HG03457 (cell line): ENCODE results near the gene BMAL2.
A peak's percentile ranks its signal among the peaks of the same experiment; 100 is the strongest.

Experiments
- ATAC-seq: cut with Tn5 transposase; IDR thresholded peaks from one replicate; pipeline ENCODE4 v1.9.1; 2021; ENCODE audit warnings: moderate number of reproducible peaks; ENCODE audit not compliant: unreplicated experiment

BMAL2 gene

DNA sequence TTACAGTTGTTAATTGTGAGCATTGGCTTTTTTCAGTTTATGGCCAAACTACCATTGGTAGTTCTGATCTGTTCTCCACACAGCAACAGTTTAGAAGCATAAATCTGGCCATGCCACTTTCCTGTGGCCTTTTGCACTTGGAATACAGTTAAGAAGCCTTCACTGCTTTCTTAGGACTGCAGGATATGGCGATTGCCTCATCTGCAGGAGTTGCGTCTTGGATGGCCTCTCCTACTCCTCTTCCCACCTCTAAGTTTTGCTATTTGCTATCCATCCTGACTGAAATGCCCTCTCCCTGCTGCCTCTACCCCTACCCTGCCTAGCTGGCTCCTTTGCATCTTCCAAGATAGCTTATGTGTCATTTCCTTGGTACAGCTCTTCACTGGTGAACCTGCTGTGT, 12.8 kb upstream of the BMAL2 start:
- ATAC-seq, result no peak

DNA sequence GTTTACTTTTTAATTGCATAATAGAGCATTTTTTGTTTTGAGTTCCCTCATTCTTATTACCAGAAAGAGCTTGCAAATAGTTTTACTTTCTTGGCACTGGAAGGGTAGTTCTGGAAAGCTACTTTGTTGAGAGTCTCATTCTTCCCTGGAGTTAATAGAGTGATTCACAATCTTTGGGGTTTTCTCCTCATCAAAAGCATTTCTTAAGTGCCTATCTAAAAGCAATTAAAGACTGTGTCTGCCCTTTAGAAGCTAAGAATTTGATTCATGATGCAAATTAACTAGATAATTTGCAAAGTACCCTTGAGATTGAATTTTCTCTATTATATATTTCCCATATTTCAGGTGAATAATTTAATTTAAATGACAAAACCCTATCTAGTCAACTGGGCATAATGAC, 8.1 kb upstream of the BMAL2 start:
- no peak for ATAC-seq

DNA sequence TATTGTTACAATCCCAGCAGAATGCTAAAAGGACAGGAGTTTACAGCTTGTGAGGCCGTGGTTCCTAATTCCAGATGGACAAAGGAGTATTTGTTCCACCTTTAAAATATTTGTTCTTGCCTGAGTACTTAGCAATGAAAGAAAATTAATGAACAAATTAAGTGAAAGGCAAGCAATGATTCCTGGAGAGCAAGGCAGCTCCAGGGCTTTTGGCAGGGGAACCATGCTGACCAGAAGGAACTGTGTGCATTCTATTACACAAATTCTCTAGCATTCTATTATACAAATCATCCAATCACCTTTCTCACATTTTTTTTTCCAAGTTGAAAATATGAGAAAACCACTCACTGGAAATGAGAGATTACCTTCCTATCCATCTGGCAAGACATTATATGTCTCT, 1.8 kb upstream of the BMAL2 start:
- no peak for ATAC-seq

DNA sequence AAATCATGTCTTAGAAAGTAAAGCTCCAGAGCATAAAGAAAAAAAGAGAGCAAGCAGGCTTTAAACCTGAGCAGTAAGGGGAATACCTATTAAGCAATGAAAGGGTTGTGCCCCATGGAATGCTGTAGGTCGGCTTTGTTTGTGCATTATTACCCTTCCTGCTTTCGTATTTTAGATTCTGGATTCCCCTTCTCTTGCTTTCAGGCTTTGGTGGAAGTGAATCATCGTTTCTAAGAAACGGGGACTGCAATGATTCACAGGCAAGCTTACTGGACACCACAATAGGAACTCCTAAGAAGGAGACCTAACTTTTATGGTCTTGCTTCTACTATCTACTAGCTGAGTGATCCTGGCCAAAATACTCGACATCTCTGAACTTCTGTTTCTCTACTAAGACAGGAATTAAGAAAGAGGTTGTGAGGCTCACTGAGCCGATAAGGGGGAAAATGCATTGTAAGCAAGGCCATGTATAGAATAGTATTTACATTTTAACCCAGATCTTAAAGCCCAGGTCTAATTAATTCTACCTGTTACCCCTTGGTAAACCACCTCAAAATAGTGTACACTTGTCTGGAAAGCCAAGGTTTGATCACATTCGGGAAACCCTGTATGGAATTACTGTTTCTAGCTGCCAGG, 1.2 kb upstream of the BMAL2 start:
- ATAC-seq, result peak; percentile 35

DNA sequence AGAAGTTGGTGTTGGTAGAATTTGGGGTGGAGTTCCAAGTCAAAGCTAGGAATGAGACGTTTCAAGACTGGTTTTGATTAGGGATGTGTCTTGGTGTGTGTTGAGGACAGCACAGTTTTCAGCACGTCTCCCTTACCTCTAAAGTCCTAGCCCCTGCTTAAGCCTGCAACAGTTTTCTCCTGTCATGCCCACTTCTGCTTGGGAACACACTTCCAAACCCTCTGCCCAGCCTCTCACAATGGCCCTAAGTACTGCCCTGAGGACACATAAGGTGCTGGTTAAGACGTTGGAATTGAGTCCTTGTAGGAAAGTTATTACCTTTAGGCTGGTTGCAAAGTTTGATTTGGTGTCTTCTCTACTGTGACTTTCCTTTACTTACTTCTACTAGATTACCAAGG, 710 bp upstream of the BMAL2 start:
- no peak for ATAC-seq

DNA sequence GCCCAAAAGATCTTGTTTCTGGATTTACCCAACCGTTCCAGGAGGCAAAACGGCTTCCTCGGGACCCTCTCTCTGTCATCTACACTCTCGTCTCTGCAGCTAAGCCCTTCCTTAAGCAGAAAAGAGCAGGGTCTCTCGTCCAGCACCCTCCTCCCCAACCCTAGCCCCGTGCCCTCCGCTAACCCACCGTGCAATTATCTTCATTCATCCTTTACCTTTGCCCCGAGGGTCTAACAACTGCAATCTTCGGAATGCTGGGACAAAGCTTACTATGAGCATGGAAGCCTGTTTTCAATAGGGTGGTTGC, 276 bp upstream of the BMAL2 start:
- no peak for ATAC-seq

DNA sequence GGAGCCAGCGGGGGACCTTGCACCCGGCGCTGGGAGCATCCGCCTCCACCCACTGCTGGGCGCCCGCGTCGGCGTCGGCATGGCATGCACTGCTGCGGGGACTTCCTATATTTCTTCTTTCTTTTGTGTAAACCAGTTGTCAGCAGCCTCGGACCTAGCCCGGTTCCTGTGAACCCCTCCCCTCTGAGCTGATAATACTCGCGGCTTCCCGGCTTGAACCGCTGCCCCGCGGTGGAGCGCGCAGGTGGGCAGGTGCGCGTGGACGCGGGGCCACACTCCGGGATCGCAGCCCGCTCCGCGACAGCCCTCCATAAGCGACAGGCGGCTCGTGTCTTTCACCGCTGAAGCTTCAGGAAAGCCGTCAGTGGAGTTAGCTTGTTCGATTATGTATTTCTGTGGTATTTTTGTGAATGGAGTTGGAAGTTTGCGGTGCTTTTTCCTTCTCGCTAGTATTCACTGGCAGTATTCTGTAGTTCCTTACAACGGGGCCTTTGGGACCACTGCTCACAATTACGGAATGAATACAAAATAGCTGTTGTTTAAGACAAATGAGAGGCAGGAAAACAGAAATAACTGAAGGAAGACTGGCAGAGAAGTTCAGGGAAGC, 870 bp downstream of the BMAL2 start:
- ATAC-seq, result no peak

DNA sequence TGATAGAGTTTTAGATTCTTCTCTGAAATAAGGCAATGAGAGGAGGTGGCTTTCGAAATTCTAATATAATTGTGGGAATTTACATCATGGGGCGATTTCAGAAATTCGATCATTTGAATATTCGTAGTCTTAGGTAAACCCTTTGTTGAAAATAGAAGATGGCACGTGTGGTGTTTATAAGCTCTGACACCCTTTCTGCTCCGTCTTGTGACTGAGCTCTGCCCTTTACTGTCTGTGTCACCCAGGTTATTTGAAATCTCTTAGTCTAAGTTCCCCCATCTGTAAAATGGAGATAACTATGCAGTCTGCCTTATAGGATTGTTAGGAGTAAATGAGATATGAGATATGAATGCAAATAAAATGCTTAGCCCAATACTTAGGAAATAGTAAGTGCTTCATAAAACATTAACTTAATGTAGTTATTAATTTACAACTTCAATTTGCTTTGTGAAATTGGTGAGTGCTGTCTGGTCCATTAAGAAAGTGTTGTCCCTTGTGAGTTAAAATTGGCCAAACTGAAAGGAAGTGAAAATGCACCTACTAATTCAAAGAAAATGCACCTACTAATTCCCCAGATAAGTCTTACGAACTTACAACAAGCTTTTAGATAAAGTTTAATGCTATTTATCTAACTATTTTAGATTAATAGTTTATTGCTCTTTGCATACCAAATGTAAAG, 1.5 kb downstream of the BMAL2 start:
- ATAC-seq, result no peak

DNA sequence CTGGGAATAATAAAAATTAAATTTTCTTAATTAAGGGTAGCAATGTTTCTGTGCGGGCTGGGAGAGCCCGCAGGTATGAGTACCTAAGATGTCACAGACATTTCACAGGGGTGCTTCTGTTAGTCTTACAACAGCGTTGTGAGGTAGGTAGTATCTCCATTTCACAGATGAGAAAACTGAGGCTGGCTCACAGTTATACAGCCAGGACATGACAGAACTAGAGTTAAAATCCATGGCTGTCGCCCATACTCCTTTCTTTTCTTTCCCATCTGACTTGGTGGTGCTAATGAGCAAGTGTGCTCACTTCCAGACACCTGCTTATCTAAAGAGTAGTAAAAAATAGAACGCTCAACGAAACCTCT, 2.1 kb downstream of the BMAL2 start:
- no peak for ATAC-seq

DNA sequence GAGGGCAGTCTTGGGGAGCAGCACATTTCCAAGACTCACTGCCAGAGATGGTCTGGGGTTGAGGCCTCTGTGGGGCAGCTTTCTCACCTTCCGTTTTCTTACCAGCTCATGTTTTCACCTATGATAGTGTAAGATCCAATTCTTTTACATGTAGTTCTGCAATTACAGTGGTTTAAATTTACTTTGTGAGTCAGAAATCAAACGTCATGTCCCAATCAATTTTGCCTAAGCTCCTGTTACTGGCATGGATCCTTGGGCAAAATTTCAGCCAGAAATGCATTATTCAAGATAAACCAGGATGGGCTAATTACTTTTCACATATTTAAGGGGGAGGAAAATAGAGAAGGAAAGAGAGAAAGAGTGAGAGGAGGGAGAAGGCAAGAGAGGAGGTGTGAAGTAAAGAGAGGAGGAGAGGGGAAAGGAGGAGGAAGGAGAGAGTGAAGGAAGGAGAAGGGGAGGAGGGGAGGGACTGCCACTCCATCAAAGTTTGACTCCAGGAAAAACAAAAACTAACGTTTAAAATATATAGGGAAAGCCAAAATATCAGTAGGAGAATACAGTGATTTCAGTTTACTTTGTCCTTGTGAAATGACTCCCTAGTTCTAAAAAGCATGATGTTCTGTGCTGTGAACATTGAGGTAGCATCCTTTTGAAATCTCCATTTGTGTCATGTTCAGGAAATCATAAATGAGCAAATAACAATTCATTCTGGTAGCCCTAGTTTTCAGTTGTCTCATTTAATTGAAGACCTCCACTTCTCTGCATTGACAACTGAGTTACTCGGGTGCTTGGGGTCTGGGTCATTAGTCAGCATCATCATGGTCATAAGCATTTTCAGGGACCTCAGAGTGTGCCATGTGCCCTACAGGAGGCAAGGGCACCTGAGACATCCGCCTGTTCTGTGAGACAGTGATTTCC, 3.0 kb downstream of the BMAL2 start:
- ATAC-seq, result no peak

DNA sequence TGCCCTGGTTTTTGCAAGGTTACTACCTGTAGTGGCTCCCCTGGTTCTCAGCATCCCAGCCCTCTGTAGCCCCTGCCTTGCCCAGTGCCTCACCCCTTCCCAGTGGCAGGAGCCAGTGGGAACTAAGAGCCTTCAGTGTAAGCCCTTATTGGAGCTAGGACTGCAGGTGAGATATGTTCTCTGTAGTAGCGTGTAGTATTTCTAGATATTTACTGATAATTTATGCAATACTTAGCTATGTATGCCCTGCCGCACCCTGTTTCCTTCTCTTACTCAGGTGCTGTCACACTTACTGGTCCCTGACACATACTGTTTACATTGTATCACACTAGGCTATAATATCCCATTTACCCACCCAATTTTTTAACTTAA, 3.6 kb downstream of the BMAL2 start:
- ATAC-seq, result no peak

DNA sequence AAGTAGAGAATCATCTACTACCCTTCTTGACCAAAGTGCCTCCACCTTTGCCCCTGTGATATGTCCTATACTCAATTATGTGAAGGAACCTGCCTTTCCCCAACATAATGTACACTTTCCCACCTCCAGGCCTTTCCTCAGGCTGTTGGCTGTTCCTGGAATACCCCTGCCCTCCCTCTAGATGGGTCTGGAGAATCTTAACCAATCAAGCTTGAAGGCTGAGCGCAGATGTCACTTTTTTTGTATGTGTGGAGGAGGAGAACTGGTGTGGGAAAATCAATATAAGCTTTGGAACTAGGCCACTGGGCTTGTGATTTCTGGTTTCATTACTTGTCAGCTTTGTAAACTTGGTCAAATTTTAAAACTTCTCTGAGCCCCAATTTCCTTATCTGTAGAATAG, 4.7 kb downstream of the BMAL2 start:
- no peak for ATAC-seq

DNA sequence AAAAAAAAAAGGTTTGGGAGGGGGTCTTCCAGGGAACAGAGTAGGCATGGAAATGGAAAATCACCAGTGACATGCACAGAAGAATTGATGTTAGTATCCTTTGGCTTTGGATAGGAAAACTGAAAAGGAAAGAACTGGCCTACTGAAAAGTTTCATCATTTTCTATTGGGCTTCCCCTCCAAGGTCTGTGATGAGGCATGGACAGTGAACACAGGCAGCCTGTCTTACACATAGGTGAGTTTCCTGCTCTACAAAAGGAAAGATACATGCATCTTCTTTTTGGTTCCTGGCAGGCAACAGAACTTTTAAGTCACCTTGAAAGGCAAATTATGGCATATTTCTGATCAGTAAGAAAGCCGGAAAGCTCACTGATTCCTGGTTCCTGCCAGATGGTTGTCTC, 5.8 kb downstream of the BMAL2 start:
- no peak for ATAC-seq

DNA sequence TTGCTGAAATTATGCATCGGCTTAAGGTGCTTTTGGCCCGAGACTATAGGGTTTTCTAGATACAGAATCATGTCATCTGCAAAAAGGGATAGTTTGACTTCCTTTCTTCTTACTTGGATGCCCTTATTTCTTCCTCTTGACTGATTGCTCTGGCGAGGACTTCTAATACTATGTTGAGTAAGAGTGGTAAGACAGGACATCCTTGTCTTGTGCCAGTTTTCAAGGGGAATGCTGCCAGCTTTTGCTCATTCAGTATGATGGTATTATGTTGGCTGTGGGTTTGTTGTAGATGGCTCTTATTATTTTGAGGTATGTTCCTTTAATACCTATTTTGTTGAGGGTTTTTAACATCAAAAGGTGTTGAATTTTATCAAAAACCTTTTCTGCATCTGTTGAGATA, 8.3 kb downstream of the BMAL2 start:
- no peak for ATAC-seq

DNA sequence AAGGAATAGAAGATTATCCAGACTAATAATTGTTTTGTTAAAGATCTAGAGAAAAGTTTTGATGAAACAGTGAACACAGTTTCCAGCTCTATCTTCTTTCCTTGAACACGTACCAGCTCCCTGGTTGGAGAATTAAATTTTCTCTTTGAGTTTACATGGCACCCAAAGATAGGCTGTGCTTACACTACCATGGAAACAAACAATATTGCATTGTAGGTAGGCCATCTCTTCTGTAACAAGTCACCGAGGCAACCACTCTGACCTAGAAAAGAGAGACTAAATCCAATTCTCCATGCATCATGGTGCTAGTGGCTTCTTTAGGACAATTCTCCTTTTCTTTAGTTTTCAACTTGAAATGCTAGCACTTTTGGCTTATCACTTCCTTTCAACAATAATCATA, 9.9 kb downstream of the BMAL2 start:
- no peak for ATAC-seq

DNA sequence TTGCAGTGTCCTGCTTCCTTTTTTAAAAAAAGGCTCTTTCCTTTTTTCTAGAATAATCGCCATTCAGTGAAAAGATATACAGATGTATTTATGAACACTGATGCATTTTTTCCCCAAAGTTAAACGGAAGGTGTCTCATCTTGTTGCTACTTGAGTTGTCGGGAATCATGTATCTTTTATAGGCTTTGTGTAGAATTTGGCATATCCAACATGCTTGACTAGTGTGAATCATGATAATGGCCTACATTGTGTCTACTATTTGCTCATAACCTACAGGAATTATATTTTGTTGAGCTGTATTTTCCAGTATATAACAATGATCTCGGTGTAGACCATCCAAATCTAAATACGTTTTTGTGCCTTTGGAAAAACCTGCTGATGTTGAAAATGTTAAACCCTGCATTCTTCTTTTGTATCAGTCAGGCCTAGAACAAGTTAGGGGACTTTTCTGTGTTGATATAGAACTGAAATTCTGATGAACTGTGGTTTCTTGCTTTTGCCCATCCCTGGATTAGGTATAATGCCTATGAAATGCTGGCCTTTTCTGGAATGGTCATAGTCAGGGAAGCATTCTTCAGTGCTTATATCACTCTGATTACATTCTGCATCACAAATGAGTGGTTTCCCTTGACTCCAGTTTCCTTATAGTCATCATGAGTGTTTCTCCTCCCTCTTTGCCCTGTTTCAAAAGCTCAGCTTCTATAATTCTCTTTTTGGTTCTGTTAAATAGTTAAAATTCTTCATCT, 10.8 kb downstream of the BMAL2 start:
- ATAC-seq, result no peak

DNA sequence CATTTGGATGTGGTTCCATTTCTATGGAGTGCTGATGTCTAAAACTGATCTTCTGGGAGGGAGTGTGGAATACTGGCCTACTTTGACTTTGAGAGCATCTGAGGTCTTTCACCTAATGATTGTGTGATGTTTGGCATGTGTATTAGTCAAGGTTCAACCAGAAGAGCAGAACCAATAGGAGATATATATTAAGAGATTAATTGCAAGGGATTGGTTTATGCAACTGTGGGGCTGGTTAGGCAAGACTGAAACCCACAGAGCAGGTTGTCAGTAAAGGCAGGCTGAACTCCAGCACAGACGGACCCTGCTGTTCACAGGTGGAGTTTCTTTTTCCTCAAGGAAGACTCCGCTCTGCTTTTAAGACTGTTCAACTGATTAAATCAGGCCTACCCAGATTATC, 11.6 kb downstream of the BMAL2 start:
- ATAC-seq, result no peak

DNA sequence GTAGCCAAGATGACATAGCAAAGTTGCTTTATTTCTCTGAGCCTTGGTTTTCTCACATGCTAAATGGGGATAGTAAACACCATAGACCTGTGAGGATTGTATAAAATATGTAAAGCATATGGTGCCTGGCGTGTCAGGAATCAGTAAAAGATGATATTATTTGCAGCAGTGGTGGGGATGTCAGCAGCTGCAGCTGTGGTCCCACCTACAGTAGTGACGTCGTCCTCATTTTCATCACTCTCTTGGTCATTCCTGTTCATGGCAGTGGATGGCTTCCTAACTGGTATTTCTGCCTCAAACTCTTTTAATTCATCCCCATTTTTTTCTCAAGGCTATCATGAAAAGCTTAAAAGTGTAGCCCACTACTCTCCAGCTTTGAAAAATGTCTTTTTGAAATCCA, 12.1 kb downstream of the BMAL2 start:
- ATAC-seq, result no peak

DNA sequence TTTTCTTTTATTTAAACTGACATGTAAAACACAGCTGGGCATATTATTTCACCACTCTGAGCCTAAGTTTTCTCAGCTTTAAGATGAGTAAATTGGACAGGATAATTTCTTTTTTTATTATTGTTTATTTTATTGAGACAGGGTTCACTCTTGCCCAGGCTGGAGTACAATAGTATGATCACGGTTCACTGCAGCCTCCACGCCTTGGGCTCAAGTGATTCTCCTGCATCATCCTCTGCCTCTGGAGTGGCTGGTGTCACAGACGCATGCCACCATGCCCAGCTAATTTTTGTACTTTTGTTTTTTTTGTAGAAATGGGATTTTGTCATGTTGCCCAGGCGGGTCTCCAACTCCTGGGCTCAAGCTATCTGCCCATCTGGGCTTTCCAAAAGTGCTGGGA, 12.7 kb downstream of the BMAL2 start:
- ATAC-seq, result no peak

DNA sequence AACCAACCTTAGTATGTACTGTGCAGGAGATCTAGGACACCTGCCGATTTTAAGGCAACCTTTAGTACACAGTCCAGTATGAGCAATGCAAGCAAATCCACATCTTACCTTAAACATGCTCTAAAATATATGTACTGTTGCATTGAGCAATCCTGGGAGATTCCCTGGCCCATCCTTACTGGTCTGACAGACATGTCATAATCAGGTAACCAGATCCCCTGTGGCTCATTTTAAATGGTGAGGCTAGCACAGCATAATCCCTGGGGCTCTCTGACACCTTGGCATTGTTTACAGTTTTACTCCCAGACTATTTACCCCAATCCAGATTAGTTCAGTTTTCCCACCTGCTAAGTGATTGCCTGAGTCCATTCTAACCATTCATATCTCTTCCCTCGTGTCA, 15.1 kb downstream of the BMAL2 start:
- ATAC-seq, result no peak

DNA sequence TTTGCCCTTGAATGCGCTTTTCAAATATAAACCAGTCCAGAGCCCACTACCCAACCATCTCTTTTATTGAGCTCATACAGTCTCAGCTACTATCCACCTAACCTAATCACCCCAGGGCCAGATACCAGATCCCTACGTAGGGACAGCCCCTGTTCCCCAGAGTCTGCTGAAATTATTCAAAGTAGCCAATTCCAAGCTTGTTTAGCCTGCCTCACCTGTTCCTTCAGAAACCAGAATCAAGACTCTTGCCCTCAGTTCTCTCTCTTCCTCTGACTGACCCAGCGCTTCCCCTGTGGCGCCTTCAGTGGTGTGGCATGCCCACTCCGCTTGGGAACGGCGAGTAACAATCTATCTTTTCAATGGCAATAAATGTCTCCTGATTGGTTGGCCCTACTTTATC, 18.8 kb downstream of the BMAL2 start:
- no peak for ATAC-seq
